ENCODE data around the gene KRT13. TPM values are rescaled to one million over a fixed set of nuclear protein-coding genes. Genes with fewer than 3 reads are reported as not detected.
A peak's percentile ranks its signal among the peaks of the same experiment; 100 is the strongest.

Gene KRT13
- total and polyA plus RNA-seq, 9 of the 15 experiments (the other 6 are each of a cell fraction or from before 2014, with no cell fraction given) = 0.11 to 1.1 (median 0.24) TPM; not detected in 3

GRCh38 chr17:41519501-41520224 is 14.3 kb upstream of the KRT13 start (continued):
- TF ChIP-seq E4F1 (CRISPR knock-in tag; IDR thresholded peaks at IDR 0.05; ENCODE audit: borderline replicate concordance) (no peak), ZNF253 (CRISPR knock-in tag; conservative IDR thresholded peaks at IDR 0.05) (no peak), CBFA2T2 (conservative IDR thresholded peaks at IDR 0.05) (peak; percentile 42), EGR1 (conservative IDR thresholded peaks at IDR 0.05) (no peak), ATF3 (IDR thresholded peaks at IDR 0.05) (no peak), ATF3 (CRISPR knock-in tag; conservative IDR thresholded peaks at IDR 0.05) (no peak), THRA (IDR thresholded peaks at IDR 0.05) (no peak), GATA2 (CRISPR knock-in tag; IDR thresholded peaks at IDR 0.05) (no peak), SRSF1 (IDR thresholded peaks at IDR 0.05; ENCODE audit: low read depth, low read length) (no peak), CTBP1 (IDR thresholded peaks at IDR 0.05; ENCODE audit: borderline replicate concordance) (peak; percentile 53; the same call in 1 of the 2 replicates), RBM14 (IDR thresholded peaks at IDR 0.05; ENCODE audit: borderline replicate concordance, insufficient read depth, low read depth, low read length) (no peak), SRSF9 (IDR thresholded peaks at IDR 0.05; ENCODE audit: borderline replicate concordance, low read depth, low read length) (no peak), MEIS2 (IDR thresholded peaks at IDR 0.05; ENCODE audit: partially characterized antibody) (peak; percentile 78), GTF2B (IDR thresholded peaks at IDR 0.05; ENCODE audit: extremely low read depth, insufficient read length) (no peak), ARID1B (IDR thresholded peaks at IDR 0.05) (peak; percentile 33; the same call in 1 of the 2 replicates), ZNF512 (tag; IDR thresholded peaks at IDR 0.05) (no peak), MTA1 (IDR thresholded peaks at IDR 0.05; ENCODE audit: borderline replicate concordance) (no peak)
